ENCODE measurements around the gene PPP2R5C. TPM values are rescaled to one million over a fixed set of nuclear protein-coding genes. Genes with fewer than 3 reads are reported as not detected.

The PPP2R5C gene
- total RNA-seq, 1 experiment from 2014 or later, result 120 TPM

GRCh38 chr14:101948666-101949216, 187.2 kb downstream of the PPP2R5C start:
- TF ChIP-seq CTCF (IDR thresholded peaks at IDR 0.05; ENCODE audit: unreplicated experiment), result no peak
- CTCF ChIA-PET, result interaction anchor here (0.6 to 1.5 kb wide), 3 partner anchors 19 to 1388 kb away, joined by 3 to 7 read pairs (median 3); no protein-coding TSS in a partner anchor
- intact Hi-C loops (cut with micrococcal nuclease; ENCODE audit: unreplicated experiment), result no loop called here

GRCh38 chr14:101950100-101950499, 188.6 kb downstream of the PPP2R5C start:
- TF ChIP-seq CTCF (IDR thresholded peaks at IDR 0.05; ENCODE audit: unreplicated experiment), result no peak
- CTCF ChIA-PET, result interaction anchor here (0.7 kb wide), 1 partner anchor 190 kb away, joined by 7 read pairs; no protein-coding TSS in a partner anchor
- H3K36me3 Mint-ChIP-seq (ENCODE audit: insufficient read depth, unreplicated experiment), result peaks cover 34% of the 10 kb centered on the region
- no peak for DNase-seq
- H3K4me1 Mint-ChIP-seq (ENCODE audit: low read depth, unreplicated experiment), result peaks cover 9% of the 10 kb centered on the region
- intact Hi-C loops (cut with micrococcal nuclease; ENCODE audit: unreplicated experiment), result no loop called here
- H3K27ac Mint-ChIP-seq (ENCODE audit: unreplicated experiment), result no peak overlapping the region
- H3K4me3 Mint-ChIP-seq (ENCODE audit: low read depth, unreplicated experiment), result no peak overlapping the region
- H3K27me3 Mint-ChIP-seq (ENCODE audit: unreplicated experiment), result peaks cover 11% of the 10 kb centered on the region
- TSS peak; percentile 14 for BruUV-seq (replicated peaks)
- no peaks in the 10 kb centered on the region for H3K9me3 Mint-ChIP-seq (ENCODE audit: low read depth, unreplicated experiment)

More at GRCh38 chr14:101948666-101949216, 187.2 kb downstream of the PPP2R5C start:
- H3K36me3 Mint-ChIP-seq (ENCODE audit: insufficient read depth, unreplicated experiment), result peaks cover 34% of the 10 kb centered on the region
- no peak for DNase-seq
- no peaks in the 10 kb centered on the region for H3K9me3 Mint-ChIP-seq (ENCODE audit: low read depth, unreplicated experiment)
- H3K27me3 Mint-ChIP-seq (ENCODE audit: unreplicated experiment), result peaks cover 24% of the 10 kb centered on the region
- peaks cover 9% of the 10 kb centered on the region for H3K4me1 Mint-ChIP-seq (ENCODE audit: low read depth, unreplicated experiment)
- peak overlapping the region; percentile 96 for H3K4me3 Mint-ChIP-seq (ENCODE audit: low read depth, unreplicated experiment)
- no TSS peak for BruUV-seq (replicated peaks)
- peak overlapping the region; percentile 98 for H3K27ac Mint-ChIP-seq (ENCODE audit: unreplicated experiment)

- no peak for DNase-seq
- intact Hi-C loops (cut with micrococcal nuclease; ENCODE audit: unreplicated experiment), result no loop called here
- BruUV-seq (replicated peaks), result no TSS peak
- Mint-ChIP-seq H3K36me3 (ENCODE audit: insufficient read depth, unreplicated experiment) (peaks cover 34% of the 10 kb centered on the region), H3K4me3 (ENCODE audit: low read depth, unreplicated experiment) (no peak overlapping the region), H3K27me3 (ENCODE audit: unreplicated experiment) (peaks cover 5% of the 10 kb centered on the region), H3K27ac (ENCODE audit: unreplicated experiment) (no peak overlapping the region), H3K9me3 (ENCODE audit: low read depth, unreplicated experiment) (no peaks in the 10 kb centered on the region), H3K4me1 (ENCODE audit: low read depth, unreplicated experiment) (peaks cover 9% of the 10 kb centered on the region)
- no peak for TF ChIP-seq CTCF (IDR thresholded peaks at IDR 0.05; ENCODE audit: unreplicated experiment)
- CTCF ChIA-PET, result no interaction called here
These were observed 189.2 kb downstream of the PPP2R5C start for GRCh38 chr14:101950516-101951215.

GRCh38 chr14:101953151-101953550, 191.6 kb downstream of the PPP2R5C start:
- Mint-ChIP-seq H3K36me3 (ENCODE audit: insufficient read depth, unreplicated experiment) (peaks cover 18% of the 10 kb centered on the region), H3K4me1 (ENCODE audit: low read depth, unreplicated experiment) (peaks cover 9% of the 10 kb centered on the region), H3K4me3 (ENCODE audit: low read depth, unreplicated experiment) (no peak overlapping the region), H3K27me3 (ENCODE audit: unreplicated experiment) (no peaks in the 10 kb centered on the region), H3K27ac (ENCODE audit: unreplicated experiment) (no peak overlapping the region), H3K9me3 (ENCODE audit: low read depth, unreplicated experiment) (no peaks in the 10 kb centered on the region)
- intact Hi-C loops (cut with micrococcal nuclease; ENCODE audit: unreplicated experiment), result no loop called here
- CTCF ChIA-PET, result no interaction called here
- TF ChIP-seq CTCF (IDR thresholded peaks at IDR 0.05; ENCODE audit: unreplicated experiment), result no peak
- DNase-seq, result no peak
- BruUV-seq (replicated peaks), result no TSS peak
